ENCODE results near the gene CCDC86.

DNA sequence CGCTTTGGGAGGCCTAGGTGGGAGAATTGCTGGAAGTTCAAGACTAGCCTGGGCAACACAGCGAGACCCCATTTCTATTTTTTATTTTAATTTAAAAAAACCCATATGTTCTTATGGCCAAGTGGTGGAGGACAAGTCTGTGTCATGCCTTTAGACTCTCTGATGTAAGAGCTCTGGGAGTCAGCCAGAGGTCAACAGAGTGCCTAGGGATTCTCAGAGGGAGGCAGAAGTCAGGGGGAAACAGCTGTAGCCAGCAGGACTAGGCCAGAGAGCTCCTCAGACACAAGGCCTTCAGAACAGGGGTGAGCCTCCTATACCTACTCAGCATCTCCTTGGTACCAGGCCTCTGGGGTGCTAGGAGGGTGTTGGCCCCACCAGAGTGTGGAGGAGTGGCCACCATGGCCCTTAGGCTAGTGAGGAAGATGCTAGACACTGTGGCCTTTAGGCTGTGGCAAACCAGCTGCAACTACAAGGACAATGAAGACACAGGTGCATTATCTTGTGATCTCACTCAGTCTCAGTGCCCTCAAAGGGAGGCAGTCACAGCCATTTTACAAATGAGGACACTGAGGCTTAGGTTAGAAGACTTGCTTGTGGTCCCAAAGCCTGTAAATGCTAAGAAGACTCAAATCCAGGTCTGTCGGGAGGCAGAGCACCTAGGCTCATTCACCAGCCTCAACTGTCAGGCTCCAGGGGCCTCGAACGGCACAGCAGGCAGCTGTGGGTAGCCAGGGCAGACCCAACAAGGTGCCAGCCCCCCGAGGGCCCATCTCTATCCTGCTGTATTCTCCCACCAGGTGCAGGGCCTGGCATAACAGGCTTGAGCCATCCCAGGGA, 30.4 kb downstream of the CCDC86 start:
- TF ChIP-seq, protein P1, sequence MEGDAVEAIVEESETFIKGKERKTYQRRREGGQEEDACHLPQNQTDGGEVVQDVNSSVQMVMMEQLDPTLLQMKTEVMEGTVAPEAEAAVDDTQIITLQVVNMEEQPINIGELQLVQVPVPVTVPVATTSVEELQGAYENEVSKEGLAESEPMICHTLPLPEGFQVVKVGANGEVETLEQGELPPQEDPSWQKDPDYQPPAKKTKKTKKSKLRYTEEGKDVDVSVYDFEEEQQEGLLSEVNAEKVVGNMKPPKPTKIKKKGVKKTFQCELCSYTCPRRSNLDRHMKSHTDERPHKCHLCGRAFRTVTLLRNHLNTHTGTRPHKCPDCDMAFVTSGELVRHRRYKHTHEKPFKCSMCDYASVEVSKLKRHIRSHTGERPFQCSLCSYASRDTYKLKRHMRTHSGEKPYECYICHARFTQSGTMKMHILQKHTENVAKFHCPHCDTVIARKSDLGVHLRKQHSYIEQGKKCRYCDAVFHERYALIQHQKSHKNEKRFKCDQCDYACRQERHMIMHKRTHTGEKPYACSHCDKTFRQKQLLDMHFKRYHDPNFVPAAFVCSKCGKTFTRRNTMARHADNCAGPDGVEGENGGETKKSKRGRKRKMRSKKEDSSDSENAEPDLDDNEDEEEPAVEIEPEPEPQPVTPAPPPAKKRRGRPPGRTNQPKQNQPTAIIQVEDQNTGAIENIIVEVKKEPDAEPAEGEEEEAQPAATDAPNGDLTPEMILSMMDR (IDR thresholded peaks at IDR 0.05), result no peak
- TF ChIP-seq EZH2 (IDR thresholded peaks at IDR 0.05) (no peak), EZH2phosphoT487 (IDR thresholded peaks at IDR 0.05) (no peak)
